ENCODE measurements around the gene FUT3.

FUT3 gene

DNA sequence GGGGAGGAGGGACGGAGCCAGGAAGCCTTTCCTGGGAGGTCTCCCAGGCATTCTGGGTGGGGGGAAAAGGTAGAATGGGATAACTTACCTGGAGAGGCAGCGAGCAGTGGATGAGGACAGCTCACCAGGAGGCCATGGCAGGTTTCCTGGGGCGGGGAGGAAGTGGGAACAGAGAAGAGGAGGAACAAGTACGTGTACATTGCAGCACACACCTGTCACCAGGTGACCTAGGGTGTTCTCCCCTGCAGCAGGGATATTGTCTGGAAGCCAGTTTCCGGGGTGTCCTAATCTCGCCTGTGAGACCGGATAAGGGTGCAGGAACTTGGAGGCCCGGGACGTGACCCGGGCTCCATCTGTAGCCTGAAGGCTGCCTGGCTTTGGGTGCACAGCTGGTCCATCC, at the start of gene FUT3:
FUT3 (minus strand) TSS at position 148 of the 400 bp plus-strand sequence.
- no peak for DNase-seq (ENCODE audit: low read depth, low spot score)
- in situ Hi-C loops (cut with HindIII; ENCODE audit: low sequenced_read_pairs), result no loop called here
- no peak within 1 kb of the TSS for H3K4me3 ChIP-seq (ENCODE audit: low read depth, low read length)
- TF ChIP-seq, protein P1, sequence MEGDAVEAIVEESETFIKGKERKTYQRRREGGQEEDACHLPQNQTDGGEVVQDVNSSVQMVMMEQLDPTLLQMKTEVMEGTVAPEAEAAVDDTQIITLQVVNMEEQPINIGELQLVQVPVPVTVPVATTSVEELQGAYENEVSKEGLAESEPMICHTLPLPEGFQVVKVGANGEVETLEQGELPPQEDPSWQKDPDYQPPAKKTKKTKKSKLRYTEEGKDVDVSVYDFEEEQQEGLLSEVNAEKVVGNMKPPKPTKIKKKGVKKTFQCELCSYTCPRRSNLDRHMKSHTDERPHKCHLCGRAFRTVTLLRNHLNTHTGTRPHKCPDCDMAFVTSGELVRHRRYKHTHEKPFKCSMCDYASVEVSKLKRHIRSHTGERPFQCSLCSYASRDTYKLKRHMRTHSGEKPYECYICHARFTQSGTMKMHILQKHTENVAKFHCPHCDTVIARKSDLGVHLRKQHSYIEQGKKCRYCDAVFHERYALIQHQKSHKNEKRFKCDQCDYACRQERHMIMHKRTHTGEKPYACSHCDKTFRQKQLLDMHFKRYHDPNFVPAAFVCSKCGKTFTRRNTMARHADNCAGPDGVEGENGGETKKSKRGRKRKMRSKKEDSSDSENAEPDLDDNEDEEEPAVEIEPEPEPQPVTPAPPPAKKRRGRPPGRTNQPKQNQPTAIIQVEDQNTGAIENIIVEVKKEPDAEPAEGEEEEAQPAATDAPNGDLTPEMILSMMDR (IDR thresholded peaks at IDR 0.05; ENCODE audit: low read depth, low read length), result no peak

DNA sequence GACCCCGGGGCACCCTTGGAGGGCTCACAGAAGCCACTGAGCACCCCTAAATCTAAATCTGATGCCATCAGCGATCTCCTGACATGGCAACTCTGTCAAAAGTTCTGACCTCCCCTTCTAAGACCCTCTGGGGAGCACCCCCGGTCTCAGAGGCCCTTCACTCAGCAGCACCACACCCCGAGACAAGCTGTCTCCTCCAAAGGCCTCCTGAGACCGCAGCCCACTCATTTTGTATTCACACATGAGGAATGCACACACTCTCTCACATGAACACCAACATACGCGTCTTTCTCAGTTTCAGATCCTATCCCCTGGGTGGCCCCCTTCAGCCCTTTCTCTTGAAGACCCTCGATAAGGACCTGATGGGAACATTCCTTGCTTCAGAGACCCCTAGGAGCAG, 49.7 kb upstream of the FUT3 start:
- no peak overlapping the region for H3K4me3 ChIP-seq (ENCODE audit: low read depth, low read length)
- TF ChIP-seq, protein P1 (IDR thresholded peaks at IDR 0.05; ENCODE audit: low read depth, low read length), result no peak
- in situ Hi-C loops (cut with HindIII; ENCODE audit: low sequenced_read_pairs), result no loop called here
- DNase-seq (ENCODE audit: low read depth, low spot score), result no peak

DNA sequence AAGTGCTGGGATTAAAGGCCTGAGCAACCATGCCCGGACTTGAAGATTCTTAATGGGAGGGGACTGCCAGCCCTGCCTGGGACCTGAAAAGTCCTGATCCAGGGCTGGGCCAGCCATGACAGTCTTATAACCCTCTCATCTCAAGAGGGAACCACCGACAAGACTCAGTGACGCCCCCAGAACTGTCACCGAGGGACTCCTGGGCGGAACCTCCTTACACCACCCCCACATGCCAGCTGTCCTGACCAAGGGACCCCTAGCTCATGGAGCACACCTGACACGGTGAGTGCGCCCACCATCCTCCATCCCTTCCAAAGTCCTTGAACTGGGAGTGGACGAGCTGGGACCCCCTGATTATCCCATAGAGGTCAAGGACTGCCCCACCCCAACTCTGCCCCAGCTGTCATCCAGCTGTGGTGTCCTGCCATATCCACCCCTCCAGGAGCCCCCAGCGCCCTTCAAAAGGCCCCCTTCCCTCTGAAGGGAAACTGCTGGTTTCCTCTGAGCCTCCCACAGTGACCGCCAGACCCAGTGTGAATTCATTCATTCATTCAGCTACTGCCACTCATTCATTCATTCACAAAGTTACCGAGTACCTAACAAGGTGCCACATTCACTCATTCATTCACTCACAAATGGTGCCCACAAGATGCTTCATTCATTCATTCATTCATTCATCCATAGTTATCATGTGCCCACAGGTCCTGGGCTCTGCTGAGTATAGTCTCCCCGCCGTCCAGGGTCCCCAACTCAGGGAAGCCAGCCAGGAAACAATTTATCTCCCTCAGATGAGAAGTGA, 48.7 kb upstream of the FUT3 start:
- H3K4me3 ChIP-seq (ENCODE audit: low read depth, low read length), result no peak overlapping the region
- no peak for DNase-seq (ENCODE audit: low read depth, low spot score)
- TF ChIP-seq, protein P1 (IDR thresholded peaks at IDR 0.05; ENCODE audit: low read depth, low read length), result no peak
- in situ Hi-C loops (cut with HindIII; ENCODE audit: low sequenced_read_pairs), result no loop called here

DNA sequence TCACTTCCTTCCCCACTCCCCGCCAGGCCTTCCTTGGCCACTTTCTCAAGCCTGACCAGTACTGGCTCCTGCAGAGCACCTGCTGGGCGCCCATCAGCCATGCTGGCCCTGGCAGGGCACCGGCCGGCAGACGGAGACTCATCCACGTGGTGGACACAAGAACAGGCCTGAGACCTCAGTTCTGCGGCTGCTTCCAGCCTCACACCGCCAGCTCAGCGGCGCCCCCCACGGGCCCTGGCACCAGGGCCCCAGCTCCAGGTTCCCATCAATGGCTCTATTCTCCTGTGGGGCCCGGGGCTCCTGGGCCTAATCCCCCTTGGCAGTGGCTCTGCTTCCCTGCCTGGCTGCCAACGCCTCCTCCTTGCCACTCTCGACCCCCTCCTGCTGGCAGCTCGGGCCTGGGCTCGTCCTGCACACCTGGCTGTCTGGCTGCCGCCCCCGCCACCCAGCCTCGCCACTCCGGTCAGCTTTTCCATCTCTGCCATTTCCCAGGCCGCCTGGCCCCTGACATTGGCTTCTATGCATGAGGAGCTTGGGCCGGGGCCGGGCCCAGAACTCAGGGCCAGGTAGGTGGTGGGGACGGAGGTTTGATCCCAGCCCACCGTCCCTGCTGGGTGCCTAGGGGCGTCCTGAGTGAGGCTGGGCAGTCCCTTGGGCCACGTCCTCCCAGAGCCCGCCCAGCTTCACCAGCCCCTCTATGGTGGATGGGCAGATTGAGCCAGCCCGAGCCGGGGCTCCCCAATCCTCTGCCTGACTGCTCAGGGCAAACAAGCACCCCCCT, 46.1 kb upstream of the FUT3 start:
- no peak overlapping the region for H3K4me3 ChIP-seq (ENCODE audit: low read depth, low read length)
- TF ChIP-seq, protein P1 (IDR thresholded peaks at IDR 0.05; ENCODE audit: low read depth, low read length), result no peak
- DNase-seq (ENCODE audit: low read depth, low spot score), result no peak
- in situ Hi-C loops (cut with HindIII; ENCODE audit: low sequenced_read_pairs), result no loop called here

DNA sequence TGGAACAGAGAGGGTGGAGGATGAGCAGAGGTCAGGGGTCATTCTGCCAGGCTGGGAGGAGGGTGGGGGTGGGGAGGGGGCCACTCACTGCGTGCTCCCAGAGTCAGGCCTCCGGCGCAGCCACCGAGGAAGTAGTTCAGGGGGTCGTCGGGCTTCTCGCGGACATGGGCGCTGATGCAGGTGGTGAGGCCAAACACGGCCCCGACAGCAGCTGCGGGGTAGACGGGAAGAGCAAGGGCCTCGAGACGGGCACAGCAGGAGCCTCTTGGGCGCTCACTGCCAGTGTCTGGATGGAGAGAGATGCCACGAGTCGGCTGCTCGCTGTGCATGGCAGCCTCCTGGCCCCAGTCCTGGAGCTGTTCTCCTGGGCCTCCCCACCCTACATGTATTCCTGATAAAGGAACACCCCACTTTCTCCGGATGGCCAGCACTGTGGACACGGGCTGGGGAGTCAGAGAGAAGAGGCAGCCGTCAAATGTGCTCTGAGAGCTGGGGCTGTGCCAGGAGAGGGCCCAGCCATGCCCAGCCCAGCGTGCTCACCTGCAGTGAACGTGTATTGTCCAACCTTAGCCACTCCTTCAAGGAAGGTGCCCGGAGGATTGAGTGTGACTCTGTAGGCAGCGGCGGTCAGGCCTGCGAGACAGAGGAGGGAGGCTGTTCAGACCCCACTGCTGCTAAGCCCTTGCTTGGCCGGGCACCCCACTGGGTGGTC, 45.3 kb upstream of the FUT3 start:
- DNase-seq (ENCODE audit: low read depth, low spot score), result no peak
- in situ Hi-C loops (cut with HindIII; ENCODE audit: low sequenced_read_pairs), result no loop called here
- TF ChIP-seq, protein P1 (IDR thresholded peaks at IDR 0.05; ENCODE audit: low read depth, low read length), result no peak
- no peak overlapping the region for H3K4me3 ChIP-seq (ENCODE audit: low read depth, low read length)

DNA sequence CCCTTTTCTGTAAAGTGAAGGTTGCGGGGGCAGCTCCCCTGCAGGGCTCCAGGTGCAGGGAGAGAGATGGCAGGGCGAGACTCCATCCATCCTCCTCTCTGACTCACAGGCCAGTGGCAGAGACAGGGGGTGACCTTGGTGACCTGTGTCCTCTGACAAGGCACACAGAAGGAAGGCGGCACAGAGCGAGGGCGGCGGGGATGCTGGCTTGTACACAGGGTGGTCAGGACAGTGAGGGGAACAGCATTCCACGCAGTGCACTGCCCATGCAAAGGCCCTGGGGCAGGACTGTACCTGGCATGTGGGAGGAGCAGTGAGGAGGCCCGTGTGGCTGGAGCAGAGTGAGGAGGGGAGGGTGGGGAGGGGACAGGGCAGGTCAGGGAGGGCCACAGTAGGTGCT, 44.6 kb upstream of the FUT3 start:
- in situ Hi-C loops (cut with HindIII; ENCODE audit: low sequenced_read_pairs), result no loop called here

More for the DNA sequence above, 44.6 kb upstream of the FUT3 start:
- no peak for DNase-seq (ENCODE audit: low read depth, low spot score)
- H3K4me3 ChIP-seq (ENCODE audit: low read depth, low read length), result no peak overlapping the region
- TF ChIP-seq, protein P1 (IDR thresholded peaks at IDR 0.05; ENCODE audit: low read depth, low read length), result no peak

Data from astrocyte of the spinal cord (primary cell).